ENCODE measurements around the gene ZSCAN5B. TPM values are rescaled to one million over a fixed set of nuclear protein-coding genes. Genes with fewer than 3 reads are reported as not detected.

Gene ZSCAN5B
- total and polyA plus RNA-seq, 2 of the 8 experiments (the other 6 are each of a cell fraction or from before 2014, with no cell fraction given): not detected

- TF ChIP-seq CEBPB (IDR thresholded peaks at IDR 0.05; ENCODE audit: low read depth, low read length) (no peak), TAF7 (optimal IDR thresholded peaks at IDR 0.05; ENCODE audit: borderline replicate concordance, low read depth, low read length) (no peak), SP1 (IDR thresholded peaks at IDR 0.05; ENCODE audit: low read depth, low read length) (no peak), CHD2 (IDR thresholded peaks at IDR 0.05; ENCODE audit: low read length) (no peak), GTF2F1 (IDR thresholded peaks at IDR 0.05; ENCODE audit: borderline replicate concordance, low read depth, low read length) (no peak), CREB1 (IDR thresholded peaks at IDR 0.05) (no peak), HDAC2 (IDR thresholded peaks at IDR 0.05; ENCODE audit: borderline replicate concordance in 1 of 2, low read depth in 2 of 2, low read length in 2 of 2) (no peak)
- TF ChIP-seq, protein P1, sequence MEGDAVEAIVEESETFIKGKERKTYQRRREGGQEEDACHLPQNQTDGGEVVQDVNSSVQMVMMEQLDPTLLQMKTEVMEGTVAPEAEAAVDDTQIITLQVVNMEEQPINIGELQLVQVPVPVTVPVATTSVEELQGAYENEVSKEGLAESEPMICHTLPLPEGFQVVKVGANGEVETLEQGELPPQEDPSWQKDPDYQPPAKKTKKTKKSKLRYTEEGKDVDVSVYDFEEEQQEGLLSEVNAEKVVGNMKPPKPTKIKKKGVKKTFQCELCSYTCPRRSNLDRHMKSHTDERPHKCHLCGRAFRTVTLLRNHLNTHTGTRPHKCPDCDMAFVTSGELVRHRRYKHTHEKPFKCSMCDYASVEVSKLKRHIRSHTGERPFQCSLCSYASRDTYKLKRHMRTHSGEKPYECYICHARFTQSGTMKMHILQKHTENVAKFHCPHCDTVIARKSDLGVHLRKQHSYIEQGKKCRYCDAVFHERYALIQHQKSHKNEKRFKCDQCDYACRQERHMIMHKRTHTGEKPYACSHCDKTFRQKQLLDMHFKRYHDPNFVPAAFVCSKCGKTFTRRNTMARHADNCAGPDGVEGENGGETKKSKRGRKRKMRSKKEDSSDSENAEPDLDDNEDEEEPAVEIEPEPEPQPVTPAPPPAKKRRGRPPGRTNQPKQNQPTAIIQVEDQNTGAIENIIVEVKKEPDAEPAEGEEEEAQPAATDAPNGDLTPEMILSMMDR (IDR thresholded peaks at IDR 0.05; ENCODE audit: control extremely low read depth in 1 of 3, insufficient read depth in 1 of 3, low read depth in 1 of 3, low read length in 3 of 3): no peak
- TF ChIP-seq, protein P2, sequence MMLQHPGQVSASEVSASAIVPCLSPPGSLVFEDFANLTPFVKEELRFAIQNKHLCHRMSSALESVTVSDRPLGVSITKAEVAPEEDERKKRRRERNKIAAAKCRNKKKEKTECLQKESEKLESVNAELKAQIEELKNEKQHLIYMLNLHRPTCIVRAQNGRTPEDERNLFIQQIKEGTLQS (IDR thresholded peaks at IDR 0.05; ENCODE audit: insufficient read depth, low read depth, low read length): no peak
Observed at GRCh38 chr19:56142897-56143434, 54.6 kb downstream of the ZSCAN5B start (continued).

All from H1 (cell line).